Measurements from ENCODE around the gene RBM18. TPM values are rescaled to one million over a fixed set of nuclear protein-coding genes. Genes with fewer than 3 reads are reported as not detected.

RBM18 gene
- total and polyA plus RNA-seq, 3 donors from 2014 or later: 10.0 to 22.1 (median 11.8) TPM

GRCh38 chr9:122213589-122214413 is 50.8 kb downstream of the RBM18 start:
- peak; percentile 75 for DNase-seq
- Histone ChIP-seq H3K27me3 (no peaks in the 10 kb centered on the region), H3K27ac (no peak overlapping the region), H3K4me1 (peaks cover 13% of the 10 kb centered on the region), H3K4me3 (peak overlapping the region; percentile 41 to 56), H3K36me3 (ENCODE audit: low read depth, missing control alignments) (no peaks in the 10 kb centered on the region), H3K9me3 (no peaks in the 10 kb centered on the region)
- intact Hi-C loops (cut with DNase I; ENCODE audit: low total_unique reads): no loop called here
- 7 to 14% methylated on average over 11 to 81 of the region's 93 CpGs for WGBS, 2 donors
- TF ChIP-seq CTCF (IDR thresholded peaks at IDR 0.05): no peak

GRCh38 chr9:122213102-122213588 is 51.5 kb downstream of the RBM18 start:
- no peak for DNase-seq
- TF ChIP-seq CTCF (IDR thresholded peaks at IDR 0.05) (no peak), POLR2A (IDR thresholded peaks at IDR 0.05) (no peak)
- Histone ChIP-seq H3K9me3 (no peaks in the 10 kb centered on the region), H3K4me3 (peak overlapping the region; percentile 41 to 56), H3K27ac (no peak overlapping the region), H3K36me3 (ENCODE audit: low read depth, missing control alignments) (no peaks in the 10 kb centered on the region), H3K4me1 (peaks cover 13% of the 10 kb centered on the region), H3K27me3 (no peaks in the 10 kb centered on the region)
- intact Hi-C loops (cut with DNase I; ENCODE audit: low total_unique reads): no loop called here
- 23 to 25% methylated on average over 13 to 20 of the region's 20 CpGs for WGBS, 2 donors

- TF ChIP-seq CTCF (IDR thresholded peaks at IDR 0.05) (no peak), POLR2A (IDR thresholded peaks at IDR 0.05) (no peak)
- Histone ChIP-seq H3K36me3 (ENCODE audit: low read depth, missing control alignments) (no peaks in the 10 kb centered on the region), H3K4me1 (peaks cover 13% of the 10 kb centered on the region), H3K9me3 (no peaks in the 10 kb centered on the region), H3K27me3 (no peaks in the 10 kb centered on the region), H3K27ac (no peak overlapping the region), H3K4me3 (no peak overlapping the region)
- WGBS, 2 donors: 53 to 79% methylated on average over 7 of the region's 7 CpGs
- intact Hi-C loops (cut with DNase I; ENCODE audit: low total_unique reads): no loop called here
- DNase-seq: no peak
Measured at GRCh38 chr9:122212473-122213004, 52.1 kb downstream of the RBM18 start.

- intact Hi-C loops (cut with DNase I; ENCODE audit: low total_unique reads): no loop called here
- Histone ChIP-seq H3K4me1 (peaks cover 9% of the 10 kb centered on the region), H3K27ac (no peak overlapping the region), H3K27me3 (no peaks in the 10 kb centered on the region), H3K4me3 (no peak overlapping the region), H3K9me3 (no peaks in the 10 kb centered on the region), H3K36me3 (ENCODE audit: low read depth, missing control alignments) (no peaks in the 10 kb centered on the region)
- DNase-seq: no peak
- TF ChIP-seq CTCF (IDR thresholded peaks at IDR 0.05) (no peak), POLR2A (IDR thresholded peaks at IDR 0.05) (no peak)
- 81 to 95% methylated on average over 11 to 12 of the region's 12 CpGs for WGBS, 2 donors
Measured at GRCh38 chr9:122209451-122209850, 55.2 kb downstream of the RBM18 start.

All from testis (tissue), 3 donors.